NCI-H446 treated with DMSO at 0.1 percent for 48 hours (cell line): Measurements from ENCODE around the gene RHOT2.
A peak's percentile ranks its signal among the peaks of the same experiment; 100 is the strongest.
"Not testable (repeated sequence)": the region's sequence is repeated elsewhere in the genome, so short reads cannot be mapped to it uniquely, and the experiment has no call there.

ENCODE experiments used
- DNase-seq: peaks from one replicate; lab custom pipeline; 2025; lab: John Stamatoyannopoulos, UW

Gene RHOT2

GRCh38 chr16:681746-682427, 14.0 kb downstream of the RHOT2 start:
- DNase-seq: no peak

DNA sequence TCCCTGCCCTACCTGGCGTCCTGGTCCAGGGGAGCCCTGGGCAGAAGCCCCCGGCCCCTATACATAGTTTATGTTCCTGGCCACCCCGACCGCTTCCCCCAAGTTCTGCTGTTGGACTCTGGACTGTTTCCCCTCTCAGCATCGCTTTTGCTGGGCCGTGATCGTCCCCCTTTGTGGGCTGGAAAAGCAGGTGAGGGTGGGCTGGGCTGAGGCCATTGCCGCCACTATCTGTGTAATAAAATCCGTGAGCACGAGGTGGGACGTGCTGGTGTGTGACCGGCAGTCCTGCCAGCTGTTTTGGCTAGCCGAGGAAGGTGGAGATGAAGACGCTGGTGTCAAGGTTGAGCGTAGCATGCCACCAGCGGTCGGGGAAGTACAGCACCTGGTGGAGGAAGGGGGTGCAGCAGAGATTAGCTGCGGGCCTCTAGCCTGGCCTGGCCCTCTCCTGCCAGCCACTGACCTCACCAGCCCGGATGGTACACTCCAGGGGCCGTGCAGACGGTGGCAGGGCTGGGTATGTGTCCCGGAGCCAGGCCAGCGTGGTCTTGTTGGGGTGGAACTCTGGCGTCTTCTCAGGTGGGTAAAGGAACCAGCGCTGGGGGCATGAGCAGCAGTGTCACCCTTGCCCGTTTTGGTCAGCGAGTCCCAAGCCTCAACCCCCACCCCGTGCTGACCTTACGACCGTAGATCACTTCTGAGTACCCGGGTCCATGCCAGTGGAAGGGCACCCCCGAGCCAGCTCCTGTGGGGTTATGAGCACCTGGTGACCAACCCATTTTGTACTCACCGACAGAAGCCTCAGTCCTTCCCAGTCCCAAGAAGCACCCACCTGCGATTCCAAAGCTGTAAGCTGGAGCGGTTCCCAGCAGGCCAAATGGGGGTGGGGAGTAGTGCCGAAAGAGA, 14.8 kb downstream of the RHOT2 start:
- no peak for DNase-seq

DNA sequence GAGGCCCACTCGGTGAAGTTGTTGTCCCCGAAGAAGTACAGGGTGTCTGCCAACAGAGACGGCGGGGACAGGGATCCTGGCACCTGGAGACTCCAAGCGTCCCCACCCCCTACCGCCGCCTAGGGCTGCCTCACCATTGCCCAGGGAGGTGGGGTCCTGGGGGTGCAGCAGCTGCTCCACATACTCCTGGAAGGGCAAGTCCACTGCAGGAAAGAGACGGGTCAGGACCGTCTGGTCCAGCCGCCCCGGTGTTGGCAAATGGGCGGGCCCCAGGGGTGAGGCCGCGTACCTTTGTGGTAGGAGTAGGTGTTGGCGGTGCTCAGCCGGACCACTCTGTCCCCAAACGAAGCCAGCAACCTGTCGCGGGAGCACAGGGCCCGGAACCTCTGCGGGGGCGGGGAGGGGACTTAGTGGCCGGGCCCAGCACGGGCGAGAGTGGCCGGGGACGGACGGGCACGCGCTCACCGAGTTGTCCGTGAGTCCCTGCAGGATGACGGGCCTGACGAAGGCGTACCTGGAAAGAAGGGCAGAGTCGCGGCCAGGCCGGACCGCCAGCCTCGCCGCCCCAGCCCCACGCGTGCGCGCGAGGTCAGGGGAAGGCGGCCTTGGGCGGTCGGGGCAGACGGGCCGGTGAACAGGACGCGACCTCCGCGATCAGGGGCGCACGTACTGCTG, 15.6 kb downstream of the RHOT2 start:
- no peak for DNase-seq

DNA sequence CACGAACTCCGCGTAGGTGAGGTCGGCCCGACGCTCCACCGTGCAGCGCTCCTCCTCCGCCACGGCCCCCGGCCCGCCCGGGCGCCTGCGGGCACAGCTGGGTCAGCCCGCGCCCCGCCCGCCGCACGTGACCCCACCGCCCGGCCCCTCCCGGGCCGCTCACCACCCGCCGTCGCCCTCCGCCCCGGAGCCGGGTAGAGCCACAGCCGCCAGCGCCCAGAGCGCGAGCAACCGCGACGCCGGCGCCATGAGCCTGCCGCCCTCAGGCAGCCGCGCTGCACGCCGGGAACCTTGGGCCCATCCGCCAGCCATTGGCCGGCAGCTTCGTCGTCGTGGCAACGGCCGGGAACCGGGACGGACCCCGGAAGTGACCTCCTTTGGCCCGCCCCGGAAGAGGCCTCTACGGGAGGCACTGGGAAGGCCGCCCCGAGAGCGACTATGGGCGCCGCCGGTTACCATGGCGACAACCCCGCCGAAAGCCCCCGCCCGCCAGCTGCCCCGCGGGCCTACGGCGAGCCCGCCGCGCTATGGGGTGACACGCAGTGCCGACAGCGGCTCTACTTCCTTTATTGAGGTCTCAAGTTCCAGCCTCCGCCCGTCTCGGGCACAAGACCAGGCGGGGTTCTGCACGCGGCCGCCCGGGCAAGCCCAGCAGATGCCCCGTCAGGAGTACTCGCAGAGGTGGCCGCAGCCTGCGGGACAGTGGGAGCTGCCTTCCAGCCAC, 16.3 kb downstream of the RHOT2 start, which contains the start of gene JMJD8:
JMJD8 (minus strand) TSS at position 264 of the 724 bp plus-strand sequence; CDS start at position 249, 15 bp downstream.
- DNase-seq: peak; percentile 89

GRCh38 chr16:684961-685696, 17.2 kb downstream of the RHOT2 start:
- DNase-seq: no peak

GRCh38 chr16:685967-686366, 18.0 kb downstream of the RHOT2 start:
- DNase-seq: no peak

DNA sequence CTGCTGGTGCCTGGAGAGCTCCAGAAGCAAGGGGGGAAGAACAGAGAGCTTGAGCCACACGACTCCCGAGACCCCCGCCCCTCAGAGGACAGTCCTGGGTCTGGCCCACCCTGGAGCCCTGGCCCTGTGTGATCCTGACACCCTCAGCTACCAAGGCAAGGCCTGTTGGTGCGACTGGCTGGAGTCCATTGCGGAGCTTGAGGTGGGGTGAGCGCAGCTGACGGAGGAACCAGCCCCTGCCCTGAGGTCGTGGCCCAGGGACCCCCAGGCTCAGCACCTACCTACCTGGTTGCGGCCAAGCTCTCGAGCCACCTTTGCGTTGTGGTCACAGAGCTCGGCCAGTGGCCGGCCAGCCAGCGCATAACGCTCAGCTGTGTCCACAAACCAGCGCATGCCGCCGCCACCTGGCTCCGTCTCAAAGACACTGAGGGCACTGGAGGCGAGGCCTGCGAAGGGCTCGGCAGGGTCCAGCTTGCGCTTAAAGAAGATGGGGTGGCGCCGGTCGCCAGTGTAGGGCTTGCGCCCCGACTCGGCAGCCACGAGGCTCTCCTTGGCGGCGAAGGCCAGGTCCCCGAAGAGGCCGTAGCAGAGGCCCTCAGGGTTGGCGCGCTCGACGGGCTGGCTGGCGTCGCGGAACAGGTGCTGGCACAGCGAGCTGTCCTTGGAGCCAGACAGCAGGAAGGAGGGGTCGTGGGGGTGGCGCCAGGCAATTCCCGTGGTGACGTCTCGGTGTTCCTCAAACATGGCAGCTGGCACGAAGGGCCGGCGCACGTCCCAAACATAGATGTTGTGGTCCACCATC, 18.7 kb downstream of the RHOT2 start:
- no peak for DNase-seq

GRCh38 chr16:687499-687898, 19.6 kb downstream of the RHOT2 start:
- no peak for DNase-seq

DNA sequence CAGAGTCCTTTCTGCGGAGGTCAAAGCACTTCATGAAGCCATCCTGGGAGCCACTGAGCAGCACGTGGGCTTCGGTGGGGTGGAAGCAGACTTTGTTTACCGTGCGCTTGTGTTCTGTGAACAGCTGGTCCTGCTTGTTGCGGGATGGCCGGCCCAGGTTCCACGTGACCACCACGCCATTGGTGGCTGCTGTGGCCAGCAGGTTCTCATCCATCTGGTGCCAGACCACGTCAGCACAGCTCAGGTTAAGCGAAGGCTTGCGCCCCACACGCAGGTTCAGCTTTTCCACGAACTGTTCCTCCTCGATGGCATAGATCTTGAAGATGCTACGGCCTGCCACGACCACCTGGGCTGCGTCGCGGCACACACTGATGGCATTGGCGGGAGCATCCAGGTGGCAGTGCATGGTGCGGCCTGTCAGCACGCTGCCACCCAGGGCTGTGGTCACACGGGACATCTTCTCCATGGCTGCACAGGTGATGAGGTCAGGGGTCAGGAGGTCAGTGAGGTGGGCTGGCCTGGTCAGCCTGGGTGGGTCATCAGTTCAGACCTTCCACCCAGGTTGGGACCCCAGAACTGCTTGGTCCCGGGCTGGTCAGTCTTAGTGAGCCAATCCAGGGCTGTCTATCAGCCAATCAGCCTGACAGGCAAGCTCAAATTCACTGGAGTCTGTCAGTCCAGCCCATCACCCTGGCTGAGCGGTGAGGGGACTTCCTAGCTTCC, 21.4 kb downstream of the RHOT2 start:
- no peak for DNase-seq

DNA sequence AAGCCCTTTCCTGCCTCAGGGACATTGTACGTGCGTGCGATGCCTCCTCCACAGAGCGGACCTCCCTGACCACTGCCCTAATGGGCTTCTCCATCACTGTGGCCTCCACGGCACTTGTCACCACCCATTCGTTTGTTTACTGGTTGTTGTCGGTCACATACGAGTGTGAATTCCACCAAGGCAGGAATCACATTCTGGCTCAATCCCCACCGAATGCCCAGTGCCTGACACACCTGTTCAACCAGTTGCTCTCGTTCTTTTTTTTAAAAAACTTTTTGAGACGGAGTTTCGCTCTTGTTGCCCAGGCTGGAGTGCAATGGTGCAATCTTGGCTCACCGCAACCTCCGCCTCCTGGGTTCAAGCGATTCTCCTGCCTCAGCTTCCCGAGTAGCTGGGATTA, 23.3 kb downstream of the RHOT2 start:
- not testable (repeated sequence) for DNase-seq

DNA sequence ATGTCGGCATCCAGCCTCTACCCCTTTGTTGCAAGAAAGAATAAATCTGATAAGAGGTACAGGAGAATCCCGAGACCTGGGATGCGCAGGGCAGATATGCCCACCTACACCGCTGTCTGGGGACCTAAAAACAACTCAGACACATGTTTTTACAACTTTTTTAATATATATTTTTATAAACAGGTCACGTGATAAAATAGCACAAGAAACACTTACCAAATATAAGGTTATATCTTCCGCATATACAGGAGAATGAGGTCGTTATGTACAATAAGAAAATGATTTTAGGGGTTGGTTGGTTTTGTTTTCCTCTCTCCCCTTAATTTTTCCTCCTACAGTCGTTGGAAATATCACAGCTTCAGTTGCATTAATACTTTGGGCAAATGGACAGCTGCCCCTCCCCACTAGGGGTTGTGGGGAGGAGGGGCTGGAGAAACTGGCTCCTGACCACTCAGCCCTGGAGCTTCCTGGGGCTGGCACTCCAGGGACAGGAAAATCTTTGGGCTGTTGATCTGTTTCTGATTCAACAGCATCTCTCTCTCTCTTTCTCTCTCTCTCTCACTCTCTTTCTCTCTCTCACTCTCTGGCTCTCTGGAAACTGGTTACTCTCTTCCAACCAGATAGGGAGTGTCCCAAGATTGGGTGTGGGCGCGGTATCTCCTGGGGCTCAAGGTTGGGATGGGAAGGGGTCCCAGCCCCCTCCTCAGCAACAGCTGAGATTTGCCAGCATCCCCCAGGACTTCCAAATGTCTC, 24.6 kb downstream of the RHOT2 start:
- DNase-seq: no peak

GRCh38 chr16:693364-693763, 25.4 kb downstream of the RHOT2 start:
- DNase-seq: no peak

DNA sequence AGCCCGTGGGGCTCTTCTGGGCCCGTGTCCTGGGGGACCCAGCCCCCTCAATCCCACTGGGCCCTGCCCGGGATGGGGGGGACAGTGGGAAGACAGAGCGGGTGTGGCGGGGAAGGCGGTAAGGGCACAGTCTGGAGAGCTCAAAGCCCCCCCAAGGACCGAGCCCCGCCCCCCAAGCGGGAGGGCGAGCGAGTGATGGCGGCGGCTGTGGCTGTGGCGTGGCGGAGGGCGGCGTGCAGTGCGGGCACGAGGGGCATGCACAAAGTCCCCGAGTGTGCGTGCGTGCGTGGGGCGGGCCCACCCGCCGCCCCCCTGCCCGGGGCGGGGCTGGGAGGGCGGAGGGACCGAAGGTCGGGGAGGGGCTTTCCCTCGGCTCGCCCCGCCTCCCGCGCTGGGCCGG, 25.8 kb downstream of the RHOT2 start:
- no peak for DNase-seq

DNA sequence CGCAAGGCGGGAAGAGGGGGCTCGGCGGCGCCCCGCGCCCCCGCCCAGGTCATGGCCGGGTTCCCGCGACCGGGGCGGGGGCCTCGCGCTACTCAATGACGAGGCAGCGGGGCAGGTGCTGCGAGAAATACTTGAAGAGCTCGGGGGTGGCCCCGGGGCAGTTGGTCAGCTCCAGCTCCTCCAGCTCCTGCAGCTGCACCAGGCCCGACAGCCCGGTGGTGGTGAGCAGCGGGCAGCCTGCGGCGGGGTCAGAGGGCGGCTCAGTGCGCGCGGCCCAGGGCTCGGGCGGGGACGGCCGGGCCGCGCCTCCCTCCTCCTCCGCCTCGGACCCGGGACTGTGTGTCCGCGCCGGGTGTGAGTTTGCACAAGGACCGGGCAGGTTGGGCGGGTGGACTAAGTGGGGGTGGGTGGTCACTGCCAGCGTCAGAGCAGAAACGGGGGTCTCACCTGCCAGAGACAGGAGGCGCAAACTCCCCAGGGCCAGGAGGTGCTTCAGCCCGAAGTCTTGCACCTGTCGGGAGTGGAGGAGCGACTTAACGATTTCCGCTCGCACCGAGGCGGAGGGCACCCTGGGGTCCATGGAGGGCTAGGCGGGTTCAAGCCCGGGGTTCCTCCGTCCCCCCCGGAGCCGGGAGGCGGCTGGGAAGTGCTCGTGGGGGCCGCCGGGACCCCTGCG, 26.4 kb downstream of the RHOT2 start:
- DNase-seq: no peak

- DNase-seq: no peak
Observed at GRCh38 chr16:694863-695354, 27.0 kb downstream of the RHOT2 start.

DNA sequence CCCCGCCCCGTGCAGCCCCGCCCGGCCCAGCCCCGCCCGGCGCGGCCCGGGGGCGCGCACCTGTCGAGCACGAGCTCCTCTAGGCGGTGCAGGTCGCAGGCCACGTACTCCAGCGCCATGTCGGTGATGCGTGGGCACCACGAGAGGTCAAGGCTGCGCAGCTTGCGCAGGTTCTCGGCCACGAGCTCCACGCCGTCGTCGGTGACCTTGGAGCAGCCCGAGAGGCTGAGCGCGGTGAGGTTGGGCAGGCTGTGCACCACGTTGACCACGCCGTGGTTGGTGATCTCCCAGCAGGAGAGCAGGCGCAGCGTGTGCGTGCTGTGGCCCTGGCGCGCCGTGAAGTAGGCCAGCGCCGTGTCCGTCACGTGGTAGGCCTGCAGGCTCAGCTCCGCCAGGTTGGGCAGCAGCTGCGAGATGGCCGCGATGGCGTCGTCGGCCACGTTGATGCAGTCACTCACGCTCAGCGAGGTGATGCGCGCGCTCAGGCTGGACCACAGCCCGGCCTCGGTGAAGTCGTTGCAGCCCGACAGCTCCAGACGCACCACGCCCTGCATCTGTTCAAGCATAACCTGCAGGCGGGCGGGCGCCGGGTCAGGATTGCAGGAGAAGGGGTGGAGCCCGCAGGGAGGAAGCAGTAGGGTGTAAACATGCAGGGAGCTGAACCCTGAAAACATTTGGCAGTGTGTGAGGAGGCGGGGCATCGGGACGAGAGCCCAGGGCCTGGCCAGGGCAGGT, 27.6 kb downstream of the RHOT2 start:
- DNase-seq: peak; percentile 24

DNA sequence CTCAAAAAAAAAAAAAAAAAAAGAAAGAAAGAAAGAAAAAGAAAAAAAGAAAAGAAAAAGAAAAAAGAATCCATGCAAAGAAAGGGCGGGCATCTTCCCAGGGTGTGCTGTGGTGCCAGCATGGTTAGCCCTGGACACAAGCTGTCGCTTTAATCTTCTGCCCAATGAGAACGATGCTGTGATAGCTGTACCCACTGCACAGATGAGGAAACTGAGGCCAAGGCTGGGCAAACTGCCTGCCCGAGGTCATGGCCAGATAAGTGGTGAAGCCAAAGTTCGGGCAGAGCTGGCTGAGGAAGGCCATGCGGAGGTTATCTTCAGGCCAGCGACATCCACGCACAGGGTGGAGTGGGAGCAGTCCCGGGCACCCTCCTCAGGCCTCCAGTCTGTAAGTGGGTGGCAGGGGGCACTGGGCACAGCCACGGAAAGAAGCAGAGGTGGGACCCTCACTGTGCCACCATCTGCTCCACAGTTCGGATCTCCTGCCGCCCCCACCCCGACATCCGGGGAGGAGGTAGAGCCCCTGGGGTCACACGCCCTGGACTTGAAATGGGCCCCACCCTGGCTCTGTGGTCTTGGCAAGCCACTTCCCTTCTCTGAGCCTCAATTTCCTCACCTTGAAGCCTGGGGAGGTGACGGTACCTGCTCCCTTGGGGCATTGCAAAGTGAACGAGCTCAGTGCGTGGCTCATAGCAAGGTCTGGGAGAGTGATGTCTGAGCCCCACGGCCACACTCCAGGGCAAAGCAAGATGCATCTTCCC, 31.2 kb downstream of the RHOT2 start:
- DNase-seq: no peak
